Effector CD8-positive, alpha-beta T cell (primary cell): ENCODE measurements around the gene PLXNB2.
"Not testable (repeated sequence)": the region's sequence is repeated elsewhere in the genome, so short reads cannot be mapped to it uniquely, and the experiment has no call there.

ENCODE experiments used
- DNase-seq: peaks from one replicate; lab custom pipeline; 2025; lab: John Stamatoyannopoulos, UW

Gene PLXNB2

DNA sequence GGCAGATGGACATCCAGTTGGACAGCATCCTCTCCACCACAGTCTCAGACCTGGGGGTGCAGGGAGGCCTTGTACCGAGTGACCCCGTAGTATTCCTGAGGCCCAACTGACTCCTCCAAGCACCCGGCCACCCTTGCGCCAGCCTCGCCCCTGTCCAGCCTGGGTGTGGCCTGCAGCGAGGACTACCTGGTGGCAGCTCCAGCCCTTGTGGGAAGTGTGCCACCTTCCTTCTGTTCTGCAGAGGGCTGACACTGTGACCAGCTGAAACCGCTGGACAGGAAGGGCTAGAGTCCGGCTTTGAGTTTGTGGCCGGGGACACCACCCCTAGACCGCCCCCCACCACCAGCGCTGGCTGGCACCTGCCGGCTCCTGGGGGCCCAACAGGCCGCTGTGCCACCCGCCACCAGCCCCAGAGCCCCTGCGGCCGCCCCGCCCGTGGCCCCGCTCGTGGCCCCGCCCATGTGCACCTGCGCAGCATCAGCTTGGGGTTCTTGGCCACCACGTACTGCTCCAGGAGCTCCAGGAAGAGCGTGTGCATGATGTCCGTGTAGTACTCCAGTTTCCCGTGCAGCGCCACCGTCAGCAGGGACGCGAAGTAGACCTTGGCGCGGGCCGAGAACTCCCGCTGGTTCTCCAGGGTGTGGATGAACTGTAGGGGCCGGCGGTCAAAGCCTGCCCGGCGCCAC lies 27.3 kb downstream of the PLXNB2 start:
- DNase-seq = no peak

- no peak for DNase-seq
Observed at GRCh38 chr22:50278956-50279619, 28.4 kb downstream of the PLXNB2 start.

DNA sequence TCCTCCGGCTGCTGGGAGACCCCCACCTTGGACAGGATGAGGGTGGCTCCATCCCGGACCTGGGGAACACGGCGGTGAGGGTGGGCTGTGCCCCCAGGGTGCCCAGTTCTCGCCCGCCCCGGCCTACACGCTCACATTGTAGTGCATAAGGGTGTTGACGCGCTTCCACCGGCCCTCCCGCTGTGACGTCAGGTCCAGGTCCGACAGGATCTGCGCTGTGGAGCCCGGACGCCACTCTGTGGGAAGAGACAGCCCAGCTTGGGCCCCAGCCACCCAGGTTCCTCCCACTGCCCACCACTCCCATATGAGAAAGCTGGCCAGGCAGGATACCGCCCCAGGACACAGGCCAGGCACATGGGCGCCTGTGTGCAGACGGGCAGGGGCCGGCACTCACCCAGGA lies 29.0 kb downstream of the PLXNB2 start:
- DNase-seq = no peak

- no peak for DNase-seq
Observed at GRCh38 chr22:50277761-50278160, 29.7 kb downstream of the PLXNB2 start.

GRCh38 chr22:50276143-50276542 lies 31.3 kb downstream of the PLXNB2 start:
- DNase-seq = peak; percentile 39

- DNase-seq = no peak
Observed at GRCh38 chr22:50275181-50276055, 32.0 kb downstream of the PLXNB2 start.

DNA sequence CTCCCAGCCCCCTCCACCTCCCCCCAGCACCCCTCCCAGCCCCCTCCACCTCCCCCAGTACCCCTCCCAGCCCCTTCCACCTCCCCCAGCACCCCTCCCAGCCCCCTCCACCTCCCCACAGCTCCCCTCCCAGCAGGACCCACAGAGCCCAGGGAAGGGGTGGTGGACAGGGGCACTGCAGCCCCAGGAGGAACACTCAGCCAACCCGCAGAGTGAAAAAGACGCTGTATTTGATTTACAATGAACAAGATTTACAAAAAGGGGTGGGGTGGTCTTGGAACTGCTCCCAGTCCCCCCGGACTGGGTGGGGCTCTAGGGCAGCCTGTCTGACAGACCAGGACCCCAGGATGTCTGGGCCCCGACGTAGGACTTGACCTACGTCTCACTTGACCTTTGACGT lies 32.7 kb downstream of the PLXNB2 start:
- DNase-seq = no peak

- DNase-seq = no peak
Observed at GRCh38 chr22:50274311-50274710, 33.1 kb downstream of the PLXNB2 start.

- not testable (repeated sequence) for DNase-seq
Observed at GRCh38 chr22:50273781-50274180, 33.7 kb downstream of the PLXNB2 start.

GRCh38 chr22:50273352-50273751 lies 34.1 kb downstream of the PLXNB2 start:
- DNase-seq = not testable (repeated sequence)

DNA sequence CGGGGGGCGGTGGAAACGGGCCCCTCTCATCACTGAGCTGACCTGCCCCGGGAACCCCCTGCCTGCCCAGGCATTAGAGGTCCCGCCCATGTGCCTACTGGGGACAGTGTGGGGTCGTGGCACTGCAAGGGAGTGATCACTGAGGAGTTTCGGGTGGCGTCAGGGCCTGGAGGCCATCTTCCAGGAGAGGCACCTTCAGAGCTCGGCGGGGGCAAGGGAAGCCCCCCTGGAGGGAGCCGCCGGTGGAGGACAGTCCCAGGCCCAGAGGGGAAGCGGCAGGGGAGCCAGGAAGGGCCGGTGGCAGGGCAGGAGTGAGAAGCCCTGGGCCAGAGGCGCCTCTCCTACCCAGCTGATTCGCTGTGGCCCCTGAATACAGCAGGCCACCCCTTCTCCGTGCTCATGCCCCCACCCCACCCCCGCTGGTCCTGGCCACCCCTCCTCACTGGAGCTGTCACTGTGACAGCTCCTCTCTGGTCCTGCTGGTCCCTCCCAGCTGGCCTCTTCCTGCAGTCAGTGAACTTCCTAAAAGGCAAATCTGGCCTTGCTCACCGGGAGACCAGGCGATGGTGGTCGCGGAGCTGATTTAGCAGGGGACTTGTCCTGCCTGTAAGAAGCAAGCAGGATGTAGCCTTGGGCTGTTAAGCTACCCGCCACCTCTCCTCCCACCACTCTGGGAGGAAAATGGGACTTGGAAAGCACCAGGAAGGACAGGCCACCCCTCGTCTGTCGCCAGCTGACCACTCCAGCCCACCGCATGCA lies 35.2 kb downstream of the PLXNB2 start:
- no peak for DNase-seq

- DNase-seq = peak; percentile 12
Observed at GRCh38 chr22:50271519-50271970, 35.9 kb downstream of the PLXNB2 start.

DNA sequence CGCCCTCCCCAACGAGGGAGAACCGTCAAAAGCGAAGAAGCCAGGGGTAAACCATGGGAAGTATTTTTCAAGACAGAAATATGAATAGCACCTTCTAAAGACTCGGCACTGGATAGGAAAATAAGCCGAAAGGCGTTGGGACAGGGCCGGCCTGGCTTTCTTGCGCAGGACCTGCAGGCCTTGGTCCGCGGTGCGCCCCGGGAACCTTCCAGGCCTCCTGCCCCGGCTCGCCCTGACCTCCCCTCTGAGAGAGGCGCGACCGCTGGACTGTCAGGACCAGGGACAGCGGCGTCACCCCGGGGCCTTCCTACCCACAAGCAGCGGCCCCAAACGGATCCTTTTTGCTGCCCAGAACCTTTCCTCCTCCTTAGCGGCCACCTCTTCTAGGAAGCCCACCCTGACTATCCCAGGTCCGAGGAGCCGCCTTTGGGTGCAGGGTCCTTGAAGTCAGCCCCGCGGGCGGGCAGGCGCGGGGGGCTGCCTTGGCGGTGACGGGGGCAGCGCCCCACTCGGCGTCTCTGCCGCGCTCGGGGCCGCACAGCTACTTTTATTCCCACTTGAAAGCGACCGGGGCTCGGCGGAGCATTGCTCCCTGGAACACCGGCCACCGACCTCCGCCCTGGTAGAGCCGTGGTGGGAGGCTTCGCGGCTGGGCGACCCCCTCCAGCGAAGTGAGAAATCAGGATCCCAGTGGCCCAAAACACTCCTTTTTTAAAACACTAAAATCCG lies 36.6 kb downstream of the PLXNB2 start:
- peak; percentile 49 for DNase-seq

GRCh38 chr22:50269970-50270665 lies 37.3 kb downstream of the PLXNB2 start, which contains the start of gene MAPK11:
Gene MAPK11, minus strand, starts transcription at chr22:50270380. Its CDS starts 88 bp downstream, at chr22:50270292.
- DNase-seq = peak; percentile 32

DNA sequence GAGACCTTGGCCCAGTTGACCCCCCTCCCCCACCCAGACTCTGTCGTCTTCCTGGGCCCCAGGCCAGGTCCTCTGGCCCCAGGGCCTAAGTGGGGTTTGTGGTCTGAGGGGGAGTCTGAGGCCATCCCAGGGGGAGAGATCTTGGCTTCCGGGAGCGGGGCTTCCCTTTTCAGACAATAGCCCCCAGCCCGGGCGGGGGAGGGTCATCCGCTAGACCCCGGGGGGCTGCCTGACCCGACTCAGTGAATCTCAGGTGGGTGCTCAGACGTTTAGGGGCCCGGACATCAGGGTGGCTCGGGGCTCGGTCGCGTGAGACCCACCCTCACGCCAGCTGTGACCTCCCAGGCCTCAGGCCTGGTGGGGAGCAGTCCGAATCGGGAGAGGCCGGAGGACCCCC lies 37.9 kb downstream of the PLXNB2 start:
- DNase-seq = no peak

DNA sequence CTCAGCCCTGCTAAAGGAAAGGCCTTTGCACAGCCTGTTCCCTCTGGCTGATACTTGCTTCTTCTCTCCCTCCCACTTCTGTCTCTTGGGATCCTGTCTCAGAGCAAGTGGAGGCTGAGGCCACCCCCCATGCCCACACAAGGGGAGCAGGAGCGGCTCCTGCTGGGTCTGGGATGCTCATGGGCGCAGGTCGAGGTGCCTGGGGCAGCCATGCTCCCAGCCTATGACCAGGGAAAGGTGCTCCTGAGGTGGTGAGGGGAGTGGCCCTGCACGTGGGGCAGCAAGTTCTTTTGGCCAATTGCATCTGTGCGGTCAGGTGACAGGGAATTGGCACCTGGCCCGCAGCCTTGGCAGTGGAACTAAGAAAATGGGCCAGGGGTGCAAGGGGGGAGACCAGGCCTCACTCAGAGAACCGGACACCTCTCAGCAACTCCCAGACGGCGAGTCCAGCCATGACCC lies 38.8 kb downstream of the PLXNB2 start:
- no peak for DNase-seq

DNA sequence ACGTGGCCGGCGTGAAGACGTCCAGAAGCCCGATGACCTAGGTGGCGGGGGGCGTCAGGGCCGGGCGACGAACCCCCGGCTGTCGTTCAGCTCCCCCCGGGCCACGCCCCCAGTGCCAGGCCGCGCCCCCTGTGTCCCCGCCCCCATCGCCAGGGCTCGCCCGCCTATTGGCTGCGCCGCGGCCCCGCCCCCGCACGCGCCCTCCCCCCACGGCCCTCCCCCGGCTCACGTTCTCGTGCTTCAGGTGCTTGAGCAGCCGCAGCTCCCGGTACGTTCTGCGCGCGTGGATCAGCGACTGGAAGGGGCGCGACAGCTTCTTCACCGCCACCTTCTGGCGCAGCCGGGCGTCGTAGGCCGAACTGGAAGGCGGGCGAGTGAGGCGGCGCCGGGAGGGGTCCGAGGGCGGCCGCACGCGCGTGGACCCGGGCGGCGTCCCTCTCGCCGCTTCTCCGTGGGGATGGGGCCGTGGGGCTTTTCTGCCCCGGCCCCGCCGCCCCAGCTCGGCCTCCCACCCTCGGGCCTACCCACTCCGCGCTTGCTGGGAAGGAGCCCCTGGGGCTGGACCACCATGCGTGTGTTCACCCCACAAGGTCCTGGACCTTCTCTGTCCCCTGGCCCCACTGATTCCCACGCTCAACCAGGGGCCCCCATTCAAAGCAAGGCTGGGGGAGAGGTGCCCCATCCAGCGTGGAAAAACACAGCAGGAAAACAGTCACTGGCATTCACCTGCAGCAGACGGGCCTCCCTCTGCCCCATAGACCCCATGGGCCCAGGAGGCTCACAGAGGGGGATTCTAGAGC lies 39.7 kb downstream of the PLXNB2 start:
- peak; percentile 32 for DNase-seq

GRCh38 chr22:50266994-50267393 lies 40.5 kb downstream of the PLXNB2 start:
- DNase-seq = no peak

DNA sequence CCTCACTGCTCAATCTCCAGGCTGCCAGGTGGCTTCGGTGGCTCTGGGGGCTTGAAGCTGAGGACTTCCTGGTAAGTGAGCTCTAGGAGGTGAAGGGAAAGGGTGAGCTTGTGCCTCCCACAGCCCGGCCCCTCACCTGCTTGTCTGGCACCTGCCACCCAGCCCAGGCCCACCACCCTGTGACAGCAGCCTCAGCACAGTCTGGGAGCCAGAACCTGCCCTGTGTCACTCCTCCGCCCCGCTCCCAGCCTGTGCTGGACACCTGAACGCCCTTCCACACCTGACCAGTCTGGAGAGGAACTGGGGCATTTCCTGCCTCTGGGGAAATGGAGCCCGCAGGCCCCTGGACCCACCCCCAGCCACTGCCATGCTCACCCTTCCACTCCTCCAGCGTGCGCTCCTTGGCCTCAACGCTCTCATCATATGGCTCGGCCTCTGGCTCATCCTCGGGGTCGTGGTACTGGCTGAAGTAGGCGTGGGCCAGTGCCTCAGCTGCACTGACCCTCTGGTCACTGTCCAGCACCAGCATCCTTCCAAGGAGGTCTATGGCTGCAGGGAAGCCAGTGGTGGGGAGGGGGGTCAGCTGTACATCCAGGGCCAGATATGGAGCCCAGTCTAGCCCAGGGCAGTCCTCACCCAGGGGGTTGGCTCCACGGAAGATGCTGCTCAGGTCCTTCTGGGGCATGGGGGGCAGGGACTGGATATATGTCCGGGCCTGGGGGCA lies 42.3 kb downstream of the PLXNB2 start:
- DNase-seq = no peak
